T-cell (primary cell): ENCODE measurements around the gene FOXK2. TPM values are rescaled to one million over a fixed set of nuclear protein-coding genes. Genes with fewer than 3 reads are reported as not detected.
A peak's percentile ranks its signal among the peaks of the same experiment; 100 is the strongest.

ENCODE experiments used
- ATAC-seq, 4 experiments: fragments of 200-7000 bp in 3 of 4; fragments of 150-1000 bp in 1 of 4; cut with Tn5 transposase; replicated peaks in 1 of 4; 1 replicate in 3 of 4; 2 replicates in 1 of 4; pipeline ENCODE4 v1.10.0; 2021; ENCODE audit warnings: moderate library complexity in 3 of 4, mild to moderate bottlenecking in 2 of 4, moderate number of reproducible peaks in 1 of 4
- CTCF ChIA-PET, 2 donors: fragments of 300-600 bp; sonication (Branson Sonifier 250); formaldehyde crosslinking; loops; one replicate each; lab custom pipeline; 2022; ENCODE audit warnings: antibody characterized with exemption in 2 of 2; lab: Charles Lee
- POLR2A ChIA-PET, 2 donors: fragments of 300-600 bp; sonication (Branson Sonifier 250); formaldehyde crosslinking; loops; one replicate each; lab custom pipeline; 2022; ENCODE audit warnings: antibody characterized with exemption in 2 of 2; lab: Charles Lee
- DNase-seq, 35 experiments: peaks; one replicate each; pipeline versions ENCODE4 v3.0.0 to v3.0.0-alpha.2; 2013 to 2023
- H3K27ac ChIP-seq: one replicate; pipeline ENCODE4 v1.5.1; 2013; ENCODE audit warnings: low read length
- H3K27me3 ChIP-seq, 2 experiments: replicated peaks in 1 of 2; 1 replicate in 1 of 2; 2 replicates in 1 of 2; pipeline versions ENCODE4 v1.6.1 to v1.7.0; 2013; ENCODE audit warnings: low read length in 1 of 2, mixed read lengths in 1 of 2; ENCODE audit not compliant: control insufficient read depth in 2 of 2, insufficient read depth in 2 of 2; ENCODE audit errors: extremely low read depth in 1 of 2
- H3K36me3 ChIP-seq, 2 donors: 1 replicate in 1 of 2; 2 replicates in 1 of 2; pipeline versions ENCODE4 v1.6.1 to v1.7.0; 2013; ENCODE audit warnings: low read length in 1 of 2; ENCODE audit not compliant: control insufficient read depth in 2 of 2, insufficient read depth in 1 of 2; ENCODE audit errors: extremely low read depth in 1 of 2
- H3K4me1 ChIP-seq, 2 experiments: 1 replicate in 1 of 2; 2 replicates in 1 of 2; pipeline versions ENCODE4 v1.6.1 to v1.7.0; 2013; ENCODE audit warnings: low read length in 2 of 2, mixed read lengths in 1 of 2; ENCODE audit not compliant: insufficient read depth in 2 of 2, control insufficient read depth in 1 of 2; ENCODE audit errors: extremely low read depth in 1 of 2
- H3K4me3 ChIP-seq, 2 donors: 1 replicate in 1 of 2; 2 replicates in 1 of 2; pipeline versions ENCODE4 v1.5.1 to v1.7.0; 2013; ENCODE audit warnings: mild to moderate bottlenecking in 2 of 2, low read length in 1 of 2, moderate library complexity in 1 of 2; ENCODE audit not compliant: control insufficient read depth in 1 of 2; ENCODE audit errors: extremely low read depth in 1 of 2
- H3K9me3 ChIP-seq: 2 replicates; pipeline ENCODE4 v1.7.0; 2013
- H3K27ac Mint-ChIP-seq, 2 donors: one replicate each; pipeline ENCODE4 v1.8.0; 2020 to 2021; ENCODE audit warnings: mild to moderate bottlenecking in 2 of 2, mixed read lengths in 2 of 2
- H3K27me3 Mint-ChIP-seq, 2 donors: one replicate each; pipeline ENCODE4 v1.8.0; 2021 to 2022; ENCODE audit warnings: mixed read lengths in 2 of 2
- H3K36me3 Mint-ChIP-seq: one replicate; pipeline ENCODE4 v1.8.0; 2021; ENCODE audit warnings: mixed read lengths
- H3K4me1 Mint-ChIP-seq, 3 donors: one replicate each; pipeline ENCODE4 v1.8.0; 2020 to 2022; ENCODE audit warnings: mixed read lengths in 3 of 3, mild to moderate bottlenecking in 1 of 3
- H3K4me3 Mint-ChIP-seq, 3 donors: one replicate each; pipeline ENCODE4 v1.8.0; 2020 to 2022; ENCODE audit warnings: mild to moderate bottlenecking in 3 of 3, mixed read lengths in 3 of 3, moderate library complexity in 3 of 3
- H3K9me3 Mint-ChIP-seq, 3 donors: one replicate each; pipeline ENCODE4 v1.8.0; 2020 to 2022; ENCODE audit warnings: mixed read lengths in 3 of 3
- WGBS: methylation state at CpG from one replicate; pipeline ENCODE4 v1.1.5; 2013; ENCODE audit warnings: missing lambda C conversion rate; ENCODE audit not compliant: insufficient coverage; 5-methylcytosine and 5-hydroxymethylcytosine counted together
- total RNA-seq, 35 experiments: library from RNA in 6 of 35; stranded (reverse) in 6 of 35; fragments of 120-200 nt in 1 of 35; gene quantifications; one replicate each; pipeline versions ENCODE4 v1.2.1 to v1.2.4 and lab custom pipeline; 2013 to 2026

The FOXK2 gene
- total RNA-seq, 5 donors from 2014 or later (not counting 1 experiment from before 2014, with no cell fraction given), result 45.8 to 65.5 (median 61.9) TPM

- peaks cover 19 to 62% of the 10 kb centered on the region in 2 donors for H3K36me3 ChIP-seq
- ChIA-PET POLR2A (interaction anchor here in 1 of 2 donors (0.6 kb wide), 1 partner anchor 256 kb away, joined by 5 read pairs; no protein-coding TSS in a partner anchor), CTCF (no interaction called here)
- H3K4me3 ChIP-seq, result no peak overlapping the region
- Mint-ChIP-seq H3K36me3 (peaks cover 46% of the 10 kb centered on the region), H3K27me3 (no peaks in the 10 kb centered on the region), H3K9me3 (no peaks in the 10 kb centered on the region), H3K4me3 (no peak overlapping the region), H3K4me1 (peaks cover 37 to 56% (median 46%) of the 10 kb centered on the region in 3 donors), H3K27ac (no peak overlapping the region)
- no peaks in the 10 kb centered on the region for H3K27me3 ChIP-seq
- DNase-seq (no peak), ATAC-seq (no peak)
- 90% methylated on average over 13 of the region's 14 CpGs for WGBS
- no peaks in the 10 kb centered on the region for H3K9me3 ChIP-seq
- no peak overlapping the region for H3K27ac ChIP-seq
- peaks cover 0 to 11% of the 10 kb centered on the region in 2 experiments for H3K4me1 ChIP-seq
Observed at GRCh38 chr17:82639628-82640027, 120.1 kb downstream of the FOXK2 start.

- Mint-ChIP-seq H3K27me3 (no peaks in the 10 kb centered on the region), H3K4me1 (peaks cover 37 to 54% (median 46%) of the 10 kb centered on the region in 3 donors), H3K9me3 (no peaks in the 10 kb centered on the region), H3K36me3 (peaks cover 43% of the 10 kb centered on the region), H3K4me3 (no peak overlapping the region), H3K27ac (no peak overlapping the region)
- Histone ChIP-seq H3K27me3 (no peaks in the 10 kb centered on the region), H3K4me1 (peaks cover 0 to 14% of the 10 kb centered on the region in 2 experiments), H3K4me3 (no peak overlapping the region), H3K27ac (no peak overlapping the region), H3K36me3 (peaks cover 19 to 63% of the 10 kb centered on the region in 2 donors), H3K9me3 (no peaks in the 10 kb centered on the region)
- ChIA-PET CTCF (no interaction called here), POLR2A (no interaction called here)
- DNase-seq, result no peak
- no peak for ATAC-seq
- 96% methylated on average over 5 of the region's 5 CpGs for WGBS
Observed at GRCh38 chr17:82640036-82640435, 120.5 kb downstream of the FOXK2 start.

- Mint-ChIP-seq H3K36me3 (peaks cover 34% of the 10 kb centered on the region), H3K27me3 (no peaks in the 10 kb centered on the region), H3K27ac (no peak overlapping the region), H3K9me3 (no peaks in the 10 kb centered on the region), H3K4me1 (peaks cover 50 to 63% (median 56%) of the 10 kb centered on the region in 3 donors), H3K4me3 (no peak overlapping the region)
- Histone ChIP-seq H3K4me1 (peaks cover 0 to 23% of the 10 kb centered on the region in 2 experiments), H3K36me3 (peaks cover 19 to 61% of the 10 kb centered on the region in 2 donors), H3K27me3 (no peaks in the 10 kb centered on the region), H3K4me3 (no peak overlapping the region), H3K9me3 (no peaks in the 10 kb centered on the region), H3K27ac (no peak overlapping the region)
- over 99% methylated on average over 12 of the region's 14 CpGs for WGBS
- CTCF ChIA-PET, result no interaction called here
- ATAC-seq (no peak), DNase-seq (no peak)
- POLR2A ChIA-PET, result no interaction called here
Observed at GRCh38 chr17:82642022-82642421, 122.5 kb downstream of the FOXK2 start.

GRCh38 chr17:82644148-82644547, 124.6 kb downstream of the FOXK2 start:
- Histone ChIP-seq H3K27me3 (no peaks in the 10 kb centered on the region), H3K36me3 (peaks cover 16 to 47% of the 10 kb centered on the region in 2 donors), H3K4me3 (no peak overlapping the region), H3K4me1 (peaks cover 2 to 35% of the 10 kb centered on the region in 2 experiments), H3K27ac (no peak overlapping the region), H3K9me3 (no peaks in the 10 kb centered on the region)
- H3K27ac Mint-ChIP-seq, result no peak overlapping the region
- ChIA-PET POLR2A (no interaction called here), CTCF (interaction anchor here in 1 of 2 donors (0.8 kb wide), 1 partner anchor 49 kb away, joined by 4 read pairs; no protein-coding TSS in a partner anchor)
- ATAC-seq (no peak), DNase-seq (no peak)
- H3K4me3 Mint-ChIP-seq, result no peak overlapping the region
- peaks cover 24% of the 10 kb centered on the region for H3K36me3 Mint-ChIP-seq
- no peaks in the 10 kb centered on the region for H3K27me3 Mint-ChIP-seq
- no peaks in the 10 kb centered on the region for H3K9me3 Mint-ChIP-seq
- WGBS, result 100% methylated on average over 1 of the region's 5 CpGs
- H3K4me1 Mint-ChIP-seq, result peaks cover 38 to 57% (median 50%) of the 10 kb centered on the region in 3 donors

GRCh38 chr17:82645516-82645915, 126.0 kb downstream of the FOXK2 start:
- H3K9me3 Mint-ChIP-seq, result no peaks in the 10 kb centered on the region
- H3K36me3 Mint-ChIP-seq, result peaks cover 14% of the 10 kb centered on the region
- no peak for DNase-seq
- H3K4me1 Mint-ChIP-seq, result peaks cover 40 to 49% (median 40%) of the 10 kb centered on the region in 3 donors
- ChIA-PET POLR2A (interaction anchor here in 1 of 2 donors (0.7 kb wide), 1 partner anchor 141 kb away, joined by 6 read pairs; no protein-coding TSS in a partner anchor), CTCF (no interaction called here)
- no peak overlapping the region for H3K27ac Mint-ChIP-seq
- Histone ChIP-seq H3K9me3 (no peaks in the 10 kb centered on the region), H3K4me3 (no peak overlapping the region), H3K4me1 (peaks cover 2 to 30% of the 10 kb centered on the region in 2 experiments), H3K27me3 (no peaks in the 10 kb centered on the region), H3K36me3 (peaks cover 13 to 40% of the 10 kb centered on the region in 2 donors), H3K27ac (no peak overlapping the region)
- H3K4me3 Mint-ChIP-seq, result peak overlapping the region; percentile 80 to 84 (median 82)
- WGBS, result no CpG with 5 or more reads among the region's 4 CpGs
- no peak for ATAC-seq
- H3K27me3 Mint-ChIP-seq, result no peaks in the 10 kb centered on the region

- no peaks in the 10 kb centered on the region for H3K9me3 Mint-ChIP-seq
- H3K36me3 Mint-ChIP-seq, result peaks cover 7% of the 10 kb centered on the region
- peaks cover 34 to 40% (median 38%) of the 10 kb centered on the region in 3 donors for H3K4me1 Mint-ChIP-seq
- H3K4me3 ChIP-seq, result peak overlapping the region; percentile 69 to 79
- H3K4me1 ChIP-seq, result peaks cover 2 to 30% of the 10 kb centered on the region in 2 experiments
- H3K27me3 Mint-ChIP-seq, result no peaks in the 10 kb centered on the region
- peak overlapping the region; percentile 28 to 66 for H3K27ac Mint-ChIP-seq
- WGBS, result under 1% methylated on average over 49 of the region's 54 CpGs
- H3K36me3 ChIP-seq, result peaks cover 9 to 19% of the 10 kb centered on the region in 2 donors
- no peaks in the 10 kb centered on the region for H3K27me3 ChIP-seq
- DNase-seq, result peak in 30 of 35 experiments; percentile 4 to 74 (median 28)
- peak; percentile 9 to 53 (median 23) for ATAC-seq
- H3K27ac ChIP-seq, result peak overlapping the region; percentile 81
- peak overlapping the region; percentile 80 to 84 (median 82) for H3K4me3 Mint-ChIP-seq
- no peaks in the 10 kb centered on the region for H3K9me3 ChIP-seq
- CTCF ChIA-PET, result no interaction called here
- POLR2A ChIA-PET, result no interaction called here
Observed at GRCh38 chr17:82647593-82648164, 128.1 kb downstream of the FOXK2 start.
